Cardiac muscle cell (in vitro differentiated cells and primary cell): Measurements from ENCODE around the gene CNNM4. TPM values are rescaled to one million over a fixed set of nuclear protein-coding genes. Genes with fewer than 3 reads are reported as not detected.

Experiments
- DNase-seq, 2 donors: peaks; one replicate each; pipeline versions ENCODE4 v3.0.0 to v3.0.0-alpha.2; 2010 to 2017; ENCODE audit warnings: low read depth in 1 of 2, low spot score in 1 of 2
- H3K27ac ChIP-seq: fragments of 200-600 bp; sonication (generic); 2 replicates; pipeline ENCODE4 v1.5.1; 2016
- H3K27me3 ChIP-seq: fragments of 200-600 bp; sonication (generic); 2 replicates; pipeline ENCODE4 v1.6.0; 2016; ENCODE audit warnings: control low read depth
- H3K36me3 ChIP-seq: fragments of 200-600 bp; sonication (generic); 2 replicates; pipeline ENCODE4 v1.5.1; 2016; ENCODE audit warnings: control low read depth
- H3K4me1 ChIP-seq: fragments of 200-600 bp; sonication (generic); 2 replicates; pipeline ENCODE4 v1.8.1; 2017; ENCODE audit warnings: low read depth, mild to moderate bottlenecking, mixed run types
- H3K4me3 ChIP-seq: fragments of 200-600 bp; sonication (generic); 2 replicates; pipeline ENCODE4 v1.5.1; 2016; ENCODE audit warnings: mild to moderate bottlenecking
- H3K9me3 ChIP-seq: fragments of 200-600 bp; sonication (generic); 2 replicates; pipeline ENCODE4 v1.5.1; 2017; ENCODE audit warnings: low read depth, mild to moderate bottlenecking, control low read depth
- CTCF ChIP-seq: IDR thresholded peaks from 2 replicates; pipeline ENCODE4 v1.5.1; 2012; ENCODE audit warnings: low read depth, mild to moderate bottlenecking, low read length
- polyA plus RNA-seq: library from polyadenylated mRNA; unstranded; fragments of >200 nt; fragmentation: Nextera tagmentation; extraction: Ambion mirVana; gene quantifications from 2 replicates; pipeline ENCODE4 v1.2.1, GENCODE V29; 2016
- total RNA-seq: library from RNA; depleted of rRNA; stranded (reverse); fragments of >200 nt; gene quantifications from 2 replicates; pipeline ENCODE4 v1.2.3, GENCODE V29; 2016

The CNNM4 gene
- total and polyA plus RNA-seq, 2 experiments from 2014 or later = 10.2 to 18.8 TPM

DNA sequence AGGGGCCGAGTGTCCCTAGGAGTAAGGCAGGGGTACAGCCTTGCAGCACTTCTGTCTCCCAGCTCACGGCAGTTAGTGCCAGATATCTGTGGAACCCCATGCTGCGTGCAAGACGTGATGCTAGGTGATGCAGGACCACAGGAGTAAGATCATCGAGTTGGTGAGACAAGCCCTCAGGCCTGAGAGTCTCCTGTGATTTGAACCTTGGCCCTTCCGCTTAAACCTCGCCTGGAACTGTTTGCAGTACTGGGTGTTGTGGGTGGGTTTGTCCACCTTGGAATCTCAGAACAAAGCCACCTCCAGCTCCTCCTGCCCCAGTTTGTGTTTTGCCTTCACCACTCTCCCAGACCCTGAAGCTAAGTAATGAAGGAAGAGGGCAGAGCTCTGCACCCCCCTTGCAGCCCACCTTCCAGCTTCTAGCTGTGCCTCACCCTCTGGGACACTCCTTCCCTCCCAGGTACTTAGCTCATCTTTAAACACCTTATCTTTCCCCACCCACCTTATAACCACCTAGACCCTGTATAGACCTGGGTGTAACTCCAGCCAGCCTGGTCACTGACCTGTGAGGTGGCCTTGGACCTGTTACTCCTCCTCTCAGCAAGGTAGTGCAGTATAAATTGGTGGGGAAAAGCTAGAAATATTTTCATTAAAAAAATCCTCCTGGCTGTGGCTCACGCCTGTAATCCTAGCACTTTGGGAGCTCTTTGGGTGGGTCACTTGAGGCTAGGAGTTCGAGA lies 6.6 kb downstream of the CNNM4 start:
- H3K9me3 ChIP-seq = no peaks in the 10 kb centered on the region
- H3K27me3 ChIP-seq = no peaks in the 10 kb centered on the region
- H3K27ac ChIP-seq = no peak overlapping the region
- H3K4me3 ChIP-seq = no peak overlapping the region
- DNase-seq = no peak
- H3K36me3 ChIP-seq = no peaks in the 10 kb centered on the region
- no peak for TF ChIP-seq CTCF
- peaks cover 15% of the 10 kb centered on the region for H3K4me1 ChIP-seq

- Histone ChIP-seq H3K9me3 (no peaks in the 10 kb centered on the region), H3K36me3 (no peaks in the 10 kb centered on the region), H3K27ac (no peak overlapping the region), H3K27me3 (no peaks in the 10 kb centered on the region), H3K4me1 (peaks cover 10% of the 10 kb centered on the region), H3K4me3 (no peak overlapping the region)
- no peak for TF ChIP-seq CTCF
- DNase-seq = peak in 1 of 2 donors; percentile 15
These were observed 7.4 kb downstream of the CNNM4 start for GRCh38 chr2:96768083-96768561.

DNA sequence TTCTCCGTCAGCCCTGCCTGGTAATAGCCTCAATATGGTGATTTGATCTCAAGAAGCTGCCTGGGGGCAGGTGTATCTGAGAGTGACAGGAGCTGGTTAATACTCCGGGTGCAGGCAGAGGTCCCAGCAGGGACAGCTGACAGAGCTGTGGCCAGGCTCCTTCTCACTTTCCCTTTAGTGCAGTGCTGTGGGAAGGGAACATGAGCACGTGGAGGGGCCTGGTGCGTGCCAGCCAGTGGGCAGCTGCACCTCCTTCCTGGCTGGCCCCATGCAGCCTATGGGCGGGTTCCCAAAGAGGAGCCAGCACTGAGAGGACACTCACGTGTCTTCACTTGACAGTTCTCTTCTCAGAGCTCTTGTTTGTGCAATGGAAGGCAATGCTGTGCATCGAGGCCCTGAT lies 9.1 kb downstream of the CNNM4 start:
- Histone ChIP-seq H3K9me3 (no peaks in the 10 kb centered on the region), H3K27me3 (no peaks in the 10 kb centered on the region), H3K4me1 (no peaks in the 10 kb centered on the region), H3K27ac (no peak overlapping the region), H3K4me3 (no peak overlapping the region), H3K36me3 (no peaks in the 10 kb centered on the region)
- TF ChIP-seq CTCF = no peak
- no peak for DNase-seq

DNA sequence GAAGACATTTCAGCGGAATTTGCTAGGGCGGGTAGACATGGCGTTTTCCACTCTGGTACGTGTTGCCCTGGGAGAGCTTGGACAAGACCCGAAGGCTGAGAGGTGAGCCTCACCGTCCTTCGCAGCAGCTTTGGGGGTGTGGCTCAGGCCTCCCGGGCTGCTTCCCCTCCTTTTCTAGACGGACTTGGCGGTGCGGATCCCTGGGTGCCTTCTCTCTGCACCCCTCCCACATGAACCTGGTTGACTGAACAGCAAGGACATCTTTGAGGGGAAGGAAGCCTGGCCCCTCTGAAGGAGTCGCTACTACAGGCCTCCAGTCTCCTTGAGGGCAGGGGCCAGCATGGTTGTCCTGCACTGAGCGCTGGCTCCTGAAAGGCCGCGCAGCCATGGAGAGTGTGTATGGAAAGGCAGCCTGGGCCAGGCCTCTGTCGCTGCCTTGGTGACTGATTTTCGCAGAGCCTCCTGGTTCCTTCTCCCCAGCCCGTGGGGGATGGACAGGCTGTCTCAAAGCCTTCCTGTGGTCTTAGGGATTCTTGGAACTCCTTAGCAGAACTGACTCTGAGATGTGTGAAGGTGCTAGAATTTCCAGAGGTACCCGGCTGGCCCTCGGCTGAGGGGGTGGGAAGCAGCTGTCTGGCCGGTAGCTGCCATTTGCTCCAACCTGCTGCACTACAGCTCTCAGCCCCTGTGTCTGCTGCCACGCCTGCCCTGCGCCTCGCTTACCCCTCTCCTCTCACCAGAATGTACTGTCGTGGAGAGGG lies 9.9 kb downstream of the CNNM4 start:
- Histone ChIP-seq H3K27ac (no peak overlapping the region), H3K4me3 (no peak overlapping the region), H3K9me3 (no peaks in the 10 kb centered on the region), H3K27me3 (no peaks in the 10 kb centered on the region), H3K4me1 (no peaks in the 10 kb centered on the region), H3K36me3 (no peaks in the 10 kb centered on the region)
- no peak for DNase-seq
- TF ChIP-seq CTCF = no peak

GRCh38 chr2:96771796-96772618 lies 11.3 kb downstream of the CNNM4 start:
- Histone ChIP-seq H3K27me3 (no peaks in the 10 kb centered on the region), H3K4me1 (no peaks in the 10 kb centered on the region), H3K9me3 (no peaks in the 10 kb centered on the region), H3K36me3 (no peaks in the 10 kb centered on the region), H3K4me3 (no peak overlapping the region), H3K27ac (no peak overlapping the region)
- TF ChIP-seq CTCF = no peak
- DNase-seq = no peak
